ENCODE results near the gene PRELID2. TPM values are rescaled to one million over a fixed set of nuclear protein-coding genes. Genes with fewer than 3 reads are reported as not detected.
"Not testable (repeated sequence)": the region's sequence is repeated elsewhere in the genome, so short reads cannot be mapped to it uniquely, and the experiment has no call there.

PRELID2 gene
- polyA plus RNA-seq = 10 to 100 TPM; 16.5 to 42.8 (median 32.3) TPM
- long read RNA-seq, donor 1, transcript PRELID2-202 (8 exons, 1,102 nt) = major isoform, 5 of 17 reads
- long read RNA-seq, donor 1, partial matches to known transcripts = 0 of 17 reads
- long read RNA-seq, donor 1, other reads (novel, unspliced or antisense) = 10 of 17 reads
- long read RNA-seq, donor 2, partial matches to known transcripts = 0 of 1 reads
- long read RNA-seq, donor 2, other reads (novel, unspliced or antisense) = 0 of 1 reads
- long read RNA-seq, donor 3, partial matches to known transcripts = 0 of 1 reads
- long read RNA-seq, donor 3, other reads (novel, unspliced or antisense) = 0 of 1 reads
- long read RNA-seq, donor 4 = 0 reads
- long read RNA-seq, donor 5, partial matches to known transcripts = 0 of 1 reads
- long read RNA-seq, donor 5, other reads (novel, unspliced or antisense) = 0 of 1 reads
- long read RNA-seq, donor 6, transcript PRELID2-202 (8 exons, 1,102 nt) = major isoform, 5 of 18 reads
- long read RNA-seq, donor 6, partial matches to known transcripts = 0 of 18 reads
- long read RNA-seq, donor 6, other reads (novel, unspliced or antisense) = 13 of 18 reads
- long read RNA-seq, donor 7, partial matches to known transcripts = 0 of 1 reads
- long read RNA-seq, donor 7, other reads (novel, unspliced or antisense) = 0 of 1 reads
- long read RNA-seq, donor 8 = 0 reads
- long read RNA-seq, donor 9, partial matches to known transcripts = 0 of 1 reads
- long read RNA-seq, donor 9, other reads (novel, unspliced or antisense) = 0 of 1 reads
- long read RNA-seq, donor 10, partial matches to known transcripts = 0 of 5 reads
- long read RNA-seq, donor 10, other reads (novel, unspliced or antisense) = 0 of 5 reads

- Histone ChIP-seq H3K36me3 (ENCODE audit: control insufficient read depth in 3 of 3, insufficient read depth in 2 of 3, low read depth in 1 of 3, low read length in 3 of 3) (no peaks in the 10 kb centered on the region), H3K4me1 (ENCODE audit: control insufficient read depth in 3 of 3, insufficient read depth in 2 of 3, low read depth in 1 of 3, low read length in 2 of 3) (peaks cover 0 to 11% (median 2%) of the 10 kb centered on the region in 3 donors), H3K27me3 (ENCODE audit: control insufficient read depth in 3 of 3, insufficient read depth in 3 of 3, low read length in 3 of 3) (no peaks in the 10 kb centered on the region), H3K9me3 (ENCODE audit: control insufficient read depth in 2 of 2, insufficient read depth in 1 of 2, low read depth in 1 of 2, low read length in 1 of 2) (no peaks in the 10 kb centered on the region), H3K4me3 (ENCODE audit: low read depth in 1 of 3, low read length in 3 of 3) (peak within 1 kb of the TSS; percentile 53 to 75 (median 61)), H3K27ac (ENCODE audit: low read depth in 1 of 3, low read length in 2 of 3) (peak within 1 kb of the TSS; percentile 91 to 96 (median 94))
- FAIRE-seq (no peak), DNase-seq (peak; percentile 97 to 99)
- 0 to 2% (median 1%) methylated on average over 70 to 71 of the region's 71 CpGs for WGBS, 3 donors
Observed at GRCh38 chr5:145834917-145835847, at the start of gene PRELID2. TSS of gene PRELID2 (minus strand) at chr5:145835342. CDS start at chr5:145835251, 91 bp downstream.

DNA sequence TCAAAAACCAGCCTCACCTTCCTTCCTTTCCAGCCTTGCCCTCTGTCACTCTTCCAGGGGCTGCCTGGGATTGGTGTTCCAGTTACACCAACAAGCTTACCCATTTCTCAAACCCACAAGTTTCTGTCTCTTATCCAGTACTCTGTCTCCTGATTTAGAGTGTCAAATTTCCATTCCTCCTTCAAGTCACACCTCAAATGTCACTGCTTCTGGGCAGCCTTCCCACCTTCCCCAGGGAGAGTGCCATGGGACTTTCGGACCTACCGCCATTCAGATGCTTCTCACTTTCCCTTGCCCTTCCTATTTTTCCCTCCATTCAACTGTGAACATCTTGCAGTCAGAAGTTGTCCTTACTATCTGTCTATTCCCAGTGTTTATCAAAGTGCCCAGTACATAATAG lies 39.6 kb upstream of the PRELID2 start:
- Histone ChIP-seq H3K4me1 (ENCODE audit: control insufficient read depth in 3 of 3, insufficient read depth in 2 of 3, low read depth in 1 of 3, low read length in 2 of 3) (peaks cover 0 to 2% (median 0%) of the 10 kb centered on the region in 3 donors), H3K27ac (ENCODE audit: low read depth in 1 of 3, low read length in 2 of 3) (no peak overlapping the region), H3K27me3 (ENCODE audit: control insufficient read depth in 3 of 3, insufficient read depth in 3 of 3, low read length in 3 of 3) (no peaks in the 10 kb centered on the region), H3K9me3 (ENCODE audit: control insufficient read depth in 2 of 2, insufficient read depth in 1 of 2, low read depth in 1 of 2, low read length in 1 of 2) (no peaks in the 10 kb centered on the region), H3K4me3 (ENCODE audit: low read depth in 1 of 3, low read length in 3 of 3) (no peak overlapping the region), H3K36me3 (ENCODE audit: control insufficient read depth in 3 of 3, insufficient read depth in 2 of 3, low read depth in 1 of 3, low read length in 3 of 3) (no peaks in the 10 kb centered on the region)
- WGBS, 3 donors = 92 to 100% (median 92%) methylated on average over 2 of the region's 2 CpGs
- DNase-seq (no peak), FAIRE-seq (no peak)

DNA sequence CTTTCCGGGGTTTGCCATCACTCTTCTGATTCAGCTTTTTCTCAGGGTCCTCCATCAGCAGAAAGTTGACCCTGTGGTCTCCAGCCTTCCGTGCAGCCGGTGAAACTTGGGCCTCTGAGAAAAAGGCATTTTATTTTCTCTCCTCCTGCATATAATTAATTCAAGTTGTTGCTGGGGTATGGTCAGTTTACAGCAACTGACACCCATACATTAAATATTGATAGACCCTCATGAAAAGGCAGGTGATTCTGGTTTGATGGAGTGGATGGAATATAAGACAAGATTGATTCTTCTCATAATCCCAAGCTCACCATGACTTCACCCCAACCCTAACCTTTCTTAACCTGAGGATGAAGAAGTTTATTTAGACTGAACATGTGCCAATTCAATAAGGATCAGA lies 37.8 kb upstream of the PRELID2 start, which contains the start of gene GRXCR2:
TSS of gene GRXCR2 (minus strand) at position 101 of the 400 bp plus-strand sequence. CDS start at position 55, 46 bp downstream.
- H3K9me3 ChIP-seq (ENCODE audit: control insufficient read depth in 2 of 2, insufficient read depth in 1 of 2, low read depth in 1 of 2, low read length in 1 of 2) = no peaks in the 10 kb centered on the region
- no peak for DNase-seq
- H3K4me3 ChIP-seq (ENCODE audit: low read depth in 1 of 3, low read length in 3 of 3) = no peak within 1 kb of the TSS
- WGBS, 3 donors = 77 to 90% (median 80%) methylated on average over 3 of the region's 3 CpGs
- H3K36me3 ChIP-seq (ENCODE audit: control insufficient read depth in 3 of 3, insufficient read depth in 2 of 3, low read depth in 1 of 3, low read length in 3 of 3) = no peaks in the 10 kb centered on the region
- no peak for FAIRE-seq
- no peak within 1 kb of the TSS for H3K27ac ChIP-seq (ENCODE audit: low read depth in 1 of 3, low read length in 2 of 3)
- no peaks in the 10 kb centered on the region for H3K27me3 ChIP-seq (ENCODE audit: control insufficient read depth in 3 of 3, insufficient read depth in 3 of 3, low read length in 3 of 3)
- H3K4me1 ChIP-seq (ENCODE audit: control insufficient read depth in 3 of 3, insufficient read depth in 2 of 3, low read depth in 1 of 3, low read length in 2 of 3) = peaks cover 0 to 2% (median 0%) of the 10 kb centered on the region in 3 donors

GRCh38 chr5:145872486-145872885 lies 37.3 kb upstream of the PRELID2 start:
- Histone ChIP-seq H3K4me3 (ENCODE audit: low read depth in 1 of 3, low read length in 3 of 3) (no peak overlapping the region), H3K36me3 (ENCODE audit: control insufficient read depth in 3 of 3, insufficient read depth in 2 of 3, low read depth in 1 of 3, low read length in 3 of 3) (no peaks in the 10 kb centered on the region), H3K9me3 (ENCODE audit: control insufficient read depth in 2 of 2, insufficient read depth in 1 of 2, low read depth in 1 of 2, low read length in 1 of 2) (no peaks in the 10 kb centered on the region), H3K27ac (ENCODE audit: low read depth in 1 of 3, low read length in 2 of 3) (no peak overlapping the region), H3K27me3 (ENCODE audit: control insufficient read depth in 3 of 3, insufficient read depth in 3 of 3, low read length in 3 of 3) (no peaks in the 10 kb centered on the region), H3K4me1 (ENCODE audit: control insufficient read depth in 3 of 3, insufficient read depth in 2 of 3, low read depth in 1 of 3, low read length in 2 of 3) (peaks cover 0 to 2% (median 0%) of the 10 kb centered on the region in 3 donors)
- WGBS, 3 donors = 48 to 76% (median 64%) methylated on average over 8 of the region's 8 CpGs
- DNase-seq (peak in 1 of 2 donors; percentile 46), FAIRE-seq (no peak)

GRCh38 chr5:145869753-145870152 lies 34.6 kb upstream of the PRELID2 start:
- H3K4me1 ChIP-seq (ENCODE audit: control insufficient read depth in 3 of 3, insufficient read depth in 2 of 3, low read depth in 1 of 3, low read length in 2 of 3) = peaks cover 0 to 2% (median 0%) of the 10 kb centered on the region in 3 donors
- FAIRE-seq = no peak
- no peaks in the 10 kb centered on the region for H3K27me3 ChIP-seq (ENCODE audit: control insufficient read depth in 3 of 3, insufficient read depth in 3 of 3, low read length in 3 of 3)
- WGBS, 3 donors = 33 to 64% (median 45%) methylated on average over 4 of the region's 4 CpGs
- no peaks in the 10 kb centered on the region for H3K36me3 ChIP-seq (ENCODE audit: control insufficient read depth in 3 of 3, insufficient read depth in 2 of 3, low read depth in 1 of 3, low read length in 3 of 3)
- H3K9me3 ChIP-seq (ENCODE audit: control insufficient read depth in 2 of 2, insufficient read depth in 1 of 2, low read depth in 1 of 2, low read length in 1 of 2) = no peaks in the 10 kb centered on the region
- H3K27ac ChIP-seq (ENCODE audit: low read depth in 1 of 3, low read length in 2 of 3) = no peak overlapping the region
- no peak overlapping the region for H3K4me3 ChIP-seq (ENCODE audit: low read depth in 1 of 3, low read length in 3 of 3)
- no peak for DNase-seq

GRCh38 chr5:145867806-145868205 lies 32.7 kb upstream of the PRELID2 start:
- 35 to 70% (median 58%) methylated on average over 1 of the region's 1 CpG for WGBS, 3 donors
- Histone ChIP-seq H3K4me1 (ENCODE audit: control insufficient read depth in 3 of 3, insufficient read depth in 2 of 3, low read depth in 1 of 3, low read length in 2 of 3) (peaks cover 0 to 2% (median 0%) of the 10 kb centered on the region in 3 donors), H3K4me3 (ENCODE audit: low read depth in 1 of 3, low read length in 3 of 3) (no peak overlapping the region), H3K9me3 (ENCODE audit: control insufficient read depth in 2 of 2, insufficient read depth in 1 of 2, low read depth in 1 of 2, low read length in 1 of 2) (no peaks in the 10 kb centered on the region), H3K27ac (ENCODE audit: low read depth in 1 of 3, low read length in 2 of 3) (no peak overlapping the region), H3K36me3 (ENCODE audit: control insufficient read depth in 3 of 3, insufficient read depth in 2 of 3, low read depth in 1 of 3, low read length in 3 of 3) (no peaks in the 10 kb centered on the region), H3K27me3 (ENCODE audit: control insufficient read depth in 3 of 3, insufficient read depth in 3 of 3, low read length in 3 of 3) (no peaks in the 10 kb centered on the region)
- DNase-seq (no peak), FAIRE-seq (no peak)

GRCh38 chr5:145864432-145864831 lies 29.3 kb upstream of the PRELID2 start:
- whole genome bisulfite sequencing, 3 donors = 80 to 84% (median 80%) methylated on average over 2 of the region's 2 CpGs
- not testable (repeated sequence) for H3K27ac ChIP-seq (ENCODE audit: low read depth in 1 of 3, low read length in 2 of 3); H3K9me3 ChIP-seq (ENCODE audit: control insufficient read depth in 2 of 2, insufficient read depth in 1 of 2, low read depth in 1 of 2, low read length in 1 of 2); H3K36me3 ChIP-seq (ENCODE audit: control insufficient read depth in 3 of 3, insufficient read depth in 2 of 3, low read depth in 1 of 3, low read length in 3 of 3); FAIRE-seq; DNase-seq; H3K27me3 ChIP-seq (ENCODE audit: control insufficient read depth in 3 of 3, insufficient read depth in 3 of 3, low read length in 3 of 3); H3K4me3 ChIP-seq (ENCODE audit: low read depth in 1 of 3, low read length in 3 of 3)
- peaks cover 0 to 10% (median 2%) of the 10 kb centered on the region in 3 donors for H3K4me1 ChIP-seq (ENCODE audit: control insufficient read depth in 3 of 3, insufficient read depth in 2 of 3, low read depth in 1 of 3, low read length in 2 of 3)

All from small intestine (tissue), 16 donors.